HepG2 (cell line): ENCODE data around the gene ALCAM. TPM values are rescaled to one million over a fixed set of nuclear protein-coding genes. Genes with fewer than 3 reads are reported as not detected.
A peak's percentile ranks its signal among the peaks of the same experiment; 100 is the strongest.

ENCODE experiments used
- AGO1 ChIP-seq: fragments of 200-400 bp; formaldehyde crosslinking; IDR thresholded peaks from 2 replicates; pipeline ENCODE4 v1.6.1; 2017; ENCODE audit warnings: mild to moderate bottlenecking, low read depth, low read length, moderate library complexity; ENCODE audit not compliant: poor library complexity, severe bottlenecking
- ARNT2 ChIP-seq: sonication (generic); formaldehyde crosslinking; IDR thresholded peaks from 2 replicates; pipeline ENCODE4 v1.8.0; 2022; ENCODE audit warnings: mild to moderate bottlenecking, low read depth, missing genetic modification reagents, moderate library complexity
- CEBPB ChIP-seq: IDR thresholded peaks from 2 replicates; pipeline ENCODE4 v1.6.1; 2011; ENCODE audit warnings: low read depth, low read length, improper control_type of control experiment, borderline replicate concordance
- DRAP1 ChIP-seq: IDR thresholded peaks from 2 replicates; pipeline ENCODE4 v1.6.1; 2016; ENCODE audit warnings: missing genetic modification reagents, missing compliant biosample characterization
- GRHL1 ChIP-seq: sonication (generic); formaldehyde crosslinking; conservative IDR thresholded peaks from 2 replicates; pipeline ENCODE4 v1.8.0; 2022; ENCODE audit warnings: missing genetic modification reagents
- HIVEP1 ChIP-seq: sonication (generic); formaldehyde crosslinking; IDR thresholded peaks from 2 replicates; pipeline ENCODE4 v1.4.0; 2020; ENCODE audit warnings: mild to moderate bottlenecking, missing genetic modification reagents
- MEIS1 ChIP-seq: sonication (generic); formaldehyde crosslinking; IDR thresholded peaks from 2 replicates; pipeline ENCODE4 v1.9.0; 2021; ENCODE audit warnings: mild to moderate bottlenecking, missing genetic modification reagents, moderate library complexity, borderline replicate concordance
- NFYC ChIP-seq: IDR thresholded peaks from 2 replicates; pipeline ENCODE4 v1.6.1; 2016; ENCODE audit warnings: missing genetic modification reagents, missing compliant biosample characterization
- NKX3-1 ChIP-seq: sonication (generic); formaldehyde crosslinking; IDR thresholded peaks from 2 replicates; pipeline ENCODE4 v1.5.0; 2020; ENCODE audit warnings: missing genetic modification reagents
- RBFOX2 ChIP-seq: fragments of 200-400 bp; formaldehyde crosslinking; IDR thresholded peaks from 2 replicates; pipeline ENCODE4 v1.6.1; 2017; ENCODE audit warnings: low read depth, mild to moderate bottlenecking, low read length
- RBM39 ChIP-seq: fragments of 200-400 bp; formaldehyde crosslinking; IDR thresholded peaks from one replicate; pipeline ENCODE4 v1.6.1; 2018; ENCODE audit warnings: antibody characterized with exemption, mild to moderate bottlenecking, low read depth, low read length; ENCODE audit not compliant: poor library complexity, severe bottlenecking
- RNF2 ChIP-seq: fragments of 450-650 bp; conservative IDR thresholded peaks from 2 replicates; pipeline ENCODE4 v1.6.1; 2016; ENCODE audit warnings: low read depth
- RXRA ChIP-seq: sonication (generic); formaldehyde crosslinking; IDR thresholded peaks from 2 replicates; pipeline ENCODE4 v1.5.1; 2020; ENCODE audit warnings: missing genetic modification reagents
- SAFB2 ChIP-seq: sonication (generic); formaldehyde crosslinking; IDR thresholded peaks from 2 replicates; pipeline ENCODE4 v1.5.1; 2020; ENCODE audit warnings: missing genetic modification reagents, low read depth, mild to moderate bottlenecking, borderline replicate concordance
- SRSF9 ChIP-seq: fragments of 200-400 bp; formaldehyde crosslinking; IDR thresholded peaks from 2 replicates; pipeline ENCODE4 v1.6.1; 2018; ENCODE audit warnings: borderline replicate concordance, mild to moderate bottlenecking, low read depth, low read length; ENCODE audit not compliant: insufficient read depth, poor library complexity, severe bottlenecking
- TFDP2 ChIP-seq: sonication (generic); formaldehyde crosslinking; IDR thresholded peaks from 2 replicates; pipeline ENCODE4 v1.4.0; 2020; ENCODE audit warnings: missing genetic modification reagents
- TOPORS ChIP-seq: sonication (generic); formaldehyde crosslinking; IDR thresholded peaks from 2 replicates; pipeline ENCODE4 v1.8.0; 2023; ENCODE audit warnings: mild to moderate bottlenecking, missing genetic modification reagents
- UBTF ChIP-seq: sonication (generic); formaldehyde crosslinking; IDR thresholded peaks from 2 replicates; pipeline ENCODE4 v1.4.0; 2020; ENCODE audit warnings: mild to moderate bottlenecking, missing genetic modification reagents
- ZBTB44 ChIP-seq: sonication (generic); formaldehyde crosslinking; IDR thresholded peaks from 2 replicates; pipeline ENCODE4 v1.4.0; 2020; ENCODE audit warnings: missing genetic modification reagents
- ZNF335 ChIP-seq: sonication (generic); formaldehyde crosslinking; IDR thresholded peaks from 2 replicates; pipeline ENCODE4 v1.4.0; 2020; ENCODE audit warnings: missing genetic modification reagents
- ZNF430 ChIP-seq: sonication (generic); formaldehyde crosslinking; IDR thresholded peaks from 2 replicates; pipeline ENCODE4 v1.9.0; 2021; ENCODE audit warnings: mild to moderate bottlenecking, missing genetic modification reagents
- ZNF678 ChIP-seq: sonication (generic); formaldehyde crosslinking; IDR thresholded peaks from 2 replicates; pipeline ENCODE4 v1.4.0; 2020; ENCODE audit warnings: mild to moderate bottlenecking, missing genetic modification reagents
- ZNF788 ChIP-seq: sonication (generic); formaldehyde crosslinking; IDR thresholded peaks from 2 replicates; pipeline ENCODE4 v1.5.0; 2020; ENCODE audit warnings: mild to moderate bottlenecking, missing genetic modification reagents, borderline replicate concordance
- polyA plus RNA-seq, 8 experiments: library from polyadenylated mRNA; depleted of rRNA in 3 of 8; stranded (reverse) in 7 of 8; unstranded in 1 of 8; fragments of >200 nt; fragmentation: Illumina TruSeq in 4 of 8; extraction: Trizol in 4 of 8; gene quantifications; 2 replicates each; pipeline versions ENCODE4 v1.2.1 to v1.2.3, GENCODE V29; 2011 to 2016; ENCODE audit warnings: low read depth in 4 of 8, missing spikeins in 1 of 8, mixed read lengths in 1 of 8; ENCODE audit not compliant: insufficient read depth in 1 of 8
- total RNA-seq, 5 experiments: library from RNA; depleted of rRNA; stranded (reverse); fragments of >200 nt; fragmentation: Illumina TruSeq; extraction: Trizol; gene quantifications; 2 replicates each; pipeline ENCODE4 v1.2.3, GENCODE V29; 2016; ENCODE audit warnings: low read depth in 1 of 5

Gene ALCAM
- total and polyA plus RNA-seq, 2 of the 13 experiments (the other 11 are each of a cell fraction or from before 2014, with no cell fraction given): 26.0 to 33.1 TPM

GRCh38 chr3:105387122-105387751 is 20.5 kb downstream of the ALCAM start (continued):
- no peak for TF ChIP-seq AGO1
- no peak for TF ChIP-seq MEIS1
- no peak for TF ChIP-seq ZNF335 (CRISPR knock-in tag)
- no peak for TF ChIP-seq RXRA (CRISPR knock-in tag)
- TF ChIP-seq ZNF430 (CRISPR knock-in tag): no peak
- TF ChIP-seq ZNF788 (CRISPR knock-in tag): no peak
- TF ChIP-seq HIVEP1: no peak
- TF ChIP-seq CEBPB: peak; percentile 98
- no peak for TF ChIP-seq ARNT2 (CRISPR knock-in tag)
- TF ChIP-seq NFYC (CRISPR knock-in tag): peak; percentile 13; the same call in 1 of the 2 replicates
- no peak for TF ChIP-seq UBTF (CRISPR knock-in tag)
- no peak for TF ChIP-seq ZBTB44 (CRISPR knock-in tag)
- TF ChIP-seq DRAP1: no peak
- no peak for TF ChIP-seq GRHL1
- no peak for TF ChIP-seq RBM39
- TF ChIP-seq TOPORS (CRISPR knock-in tag): no peak; the same call in 1 of the 2 replicates
- 0 out of 2 replicates have a peak, but pooled peaks have one; percentile 46 for TF ChIP-seq NKX3-1 (CRISPR knock-in tag)
- no peak for TF ChIP-seq SRSF9
- no peak for TF ChIP-seq ZNF678 (CRISPR knock-in tag)
- TF ChIP-seq RBFOX2: no peak
- TF ChIP-seq RNF2: no peak
- TF ChIP-seq TFDP2: no peak
- no peak for TF ChIP-seq SAFB2 (CRISPR knock-in tag)
